ENCODE data around the gene RPL28.
"Not testable (repeated sequence)": the region's sequence is repeated elsewhere in the genome, so short reads cannot be mapped to it uniquely, and the experiment has no call there.

Gene RPL28

DNA sequence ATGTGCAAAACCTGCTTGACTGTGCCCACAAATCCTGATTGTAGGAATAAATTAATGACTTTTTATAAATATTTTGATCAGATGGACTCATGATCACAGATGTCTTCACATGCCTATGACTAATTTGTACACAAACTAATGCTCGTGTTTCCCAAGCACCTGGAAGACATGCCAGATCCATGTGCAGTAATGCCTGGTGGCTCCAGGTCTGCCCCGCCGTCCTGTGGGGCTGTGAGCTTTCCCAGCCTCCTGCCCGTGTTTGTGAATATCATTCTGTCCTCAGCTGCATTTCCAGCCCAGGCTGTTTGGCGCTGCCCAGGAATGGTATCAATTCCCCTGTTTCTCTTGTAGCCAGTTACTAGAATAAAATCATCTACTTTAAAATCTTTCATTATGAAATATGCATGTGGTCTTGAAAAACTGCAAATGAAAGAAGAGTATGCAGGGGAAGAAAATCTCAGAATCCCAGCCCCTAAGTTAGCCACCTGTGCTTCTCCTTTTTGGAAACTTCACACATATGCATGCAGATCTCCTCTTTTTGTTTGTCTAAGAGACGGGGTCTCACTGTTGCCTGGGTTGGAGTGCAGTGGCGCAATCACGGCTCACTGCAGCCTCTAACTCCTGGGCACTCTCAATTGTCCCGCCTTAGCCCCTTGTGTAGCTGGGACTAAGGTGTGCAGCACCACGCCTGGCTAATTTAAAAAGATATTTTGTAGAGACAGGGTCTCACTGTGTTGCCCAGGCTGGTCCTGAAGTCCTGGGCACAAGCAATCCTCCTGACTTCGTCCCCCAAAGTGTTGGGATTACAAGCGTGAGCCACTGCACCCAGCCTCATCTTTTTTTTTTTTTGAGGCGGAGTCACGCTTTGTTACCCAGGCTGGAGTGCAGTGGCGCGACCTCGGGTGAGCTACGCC is 6.2 kb downstream of the RPL28 start:
- peaks cover 40% of the 10 kb centered on the region for H3K4me1 Mint-ChIP-seq
- DNase-seq (ENCODE audit: low spot score in 2 of 2) (no peak), ATAC-seq (no peak)
- H3K4me3 Mint-ChIP-seq = no peak overlapping the region
- H3K9me3 Mint-ChIP-seq = no peaks in the 10 kb centered on the region
- H3K36me3 Mint-ChIP-seq = peaks cover 65% of the 10 kb centered on the region
- no peak overlapping the region for H3K27ac Mint-ChIP-seq

DNA sequence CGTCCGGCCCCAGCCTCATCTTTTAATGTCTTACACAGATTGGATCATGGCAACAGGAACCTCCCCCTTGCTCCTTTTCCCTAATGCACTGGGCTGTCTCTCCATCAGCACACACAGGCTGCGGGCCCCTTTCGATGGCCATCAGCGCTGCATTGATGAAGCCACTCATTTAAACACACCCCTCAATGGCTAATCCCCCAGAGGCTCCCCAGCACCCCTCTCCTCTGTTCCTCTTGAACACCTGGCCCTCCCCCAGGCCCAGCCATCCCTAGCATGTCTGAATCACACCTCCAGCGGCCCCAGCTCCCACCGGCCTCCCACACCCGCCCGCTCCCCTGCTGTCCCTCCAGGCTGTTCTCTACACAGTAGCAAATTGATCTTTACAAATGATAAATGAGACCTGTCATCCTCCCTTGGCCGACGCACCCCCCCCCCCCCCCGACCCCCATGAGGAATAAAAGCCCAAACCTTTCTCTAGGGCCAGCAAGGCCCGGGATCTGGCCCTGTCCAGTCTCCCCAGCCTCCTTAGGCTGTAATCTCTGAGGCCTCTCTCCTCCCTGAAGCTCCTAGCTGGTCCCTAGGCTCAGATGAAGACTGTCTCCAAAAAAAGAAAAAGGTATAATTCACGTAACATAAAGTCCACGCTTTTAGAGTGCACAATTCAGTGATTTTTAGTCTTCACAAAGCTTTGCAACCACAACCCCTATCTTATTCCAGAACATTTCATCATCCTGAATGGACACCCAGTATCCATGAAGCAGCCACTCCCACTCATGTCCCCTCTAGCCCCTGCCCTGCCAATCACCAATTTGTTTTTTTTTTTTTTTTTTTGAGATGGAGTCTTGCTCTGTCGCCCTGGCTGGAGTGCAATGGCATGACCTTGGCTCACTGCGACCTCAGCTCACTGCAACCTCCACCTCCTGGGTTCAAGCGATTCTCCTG is 7.4 kb downstream of the RPL28 start:
- ATAC-seq = no peak

GRCh38 chr19:55398200-55398925 is 12.6 kb downstream of the RPL28 start:
- H3K4me3 Mint-ChIP-seq = peak overlapping the region; percentile 39
- ATAC-seq = peak; percentile 75

More for the DNA sequence above, 7.4 kb downstream of the RPL28 start:
- no peak for DNase-seq (ENCODE audit: low spot score in 2 of 2)
- Mint-ChIP-seq H3K4me1 (peaks cover 32% of the 10 kb centered on the region), H3K9me3 (no peaks in the 10 kb centered on the region), H3K27ac (no peak overlapping the region), H3K4me3 (no peak overlapping the region), H3K36me3 (peaks cover 54% of the 10 kb centered on the region)

DNA sequence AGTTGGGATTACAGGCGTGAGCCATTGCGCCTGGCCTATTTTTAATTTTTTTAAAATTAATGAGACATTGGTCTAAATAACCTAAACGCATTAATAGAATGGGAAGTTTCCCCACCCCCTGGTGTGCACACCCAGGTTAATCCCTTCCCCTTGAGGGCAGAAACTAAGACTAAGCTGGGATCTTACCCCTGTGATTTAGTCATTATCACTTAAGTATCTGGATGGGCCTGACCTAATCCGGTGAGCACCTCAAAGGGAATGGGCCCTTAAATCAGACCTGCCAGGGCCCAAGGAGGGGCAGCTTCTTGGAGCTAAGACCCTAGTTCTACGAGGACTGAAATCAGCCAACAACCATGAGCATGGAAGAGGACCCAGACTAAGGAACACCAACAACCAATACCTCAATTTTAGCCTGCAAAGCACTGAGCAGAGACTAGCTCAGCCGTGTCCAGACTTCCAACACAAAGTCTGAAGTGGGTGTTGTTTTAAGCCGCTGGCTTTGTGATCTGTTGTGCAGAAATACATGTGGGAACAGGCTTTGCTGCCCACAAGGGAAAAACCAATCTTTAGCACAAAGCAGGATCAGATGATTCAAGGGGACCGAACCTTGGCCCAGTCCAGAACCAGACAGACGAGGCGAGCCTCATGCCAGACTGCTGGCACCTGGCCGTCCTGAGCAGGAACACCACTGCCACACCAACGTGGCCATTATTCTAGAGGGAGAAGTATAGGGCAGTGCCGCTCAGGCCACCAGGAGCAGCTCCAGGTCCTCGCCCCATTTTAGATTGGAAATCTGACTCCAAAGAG is 14.8 kb downstream of the RPL28 start:
- Mint-ChIP-seq H3K27ac (no peak overlapping the region), H3K36me3 (peaks cover 69% of the 10 kb centered on the region), H3K4me3 (no peak overlapping the region), H3K4me1 (peaks cover 27% of the 10 kb centered on the region), H3K9me3 (no peaks in the 10 kb centered on the region)
- no peak for ATAC-seq
- no peak for DNase-seq (ENCODE audit: low spot score in 2 of 2)

More at GRCh38 chr19:55398200-55398925, 12.6 kb downstream of the RPL28 start:
- Mint-ChIP-seq H3K27ac (peak overlapping the region; percentile 50), H3K9me3 (no peaks in the 10 kb centered on the region), H3K36me3 (peaks cover 50% of the 10 kb centered on the region), H3K4me1 (peaks cover 23% of the 10 kb centered on the region)
- DNase-seq (ENCODE audit: low spot score in 2 of 2) = no peak

DNA sequence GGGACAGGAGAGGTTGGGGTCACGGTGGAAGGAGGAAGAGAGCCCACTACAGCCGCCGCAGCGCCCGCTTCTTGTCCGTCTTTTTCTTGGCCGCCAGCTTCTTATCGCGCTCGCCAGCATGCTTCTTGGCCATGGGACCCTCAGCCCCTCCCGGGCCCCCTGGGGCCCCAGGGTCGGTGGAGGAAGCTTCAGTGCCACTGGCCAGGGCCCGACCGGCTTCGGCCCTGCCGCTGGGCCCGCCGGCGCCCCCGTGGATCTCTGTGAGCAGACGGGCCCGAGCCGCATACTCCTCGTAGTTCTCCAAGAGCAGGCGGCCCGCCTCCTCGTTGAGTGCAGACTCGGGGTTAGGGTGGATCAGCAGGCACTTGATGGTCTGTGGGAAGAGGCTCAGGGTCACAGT is 15.7 kb downstream of the RPL28 start:
- peaks cover 36% of the 10 kb centered on the region for H3K4me1 Mint-ChIP-seq
- ATAC-seq; H3K27ac Mint-ChIP-seq; H3K9me3 Mint-ChIP-seq; DNase-seq (ENCODE audit: low spot score in 2 of 2); H3K4me3 Mint-ChIP-seq: not testable (repeated sequence)
- peaks cover 79% of the 10 kb centered on the region for H3K36me3 Mint-ChIP-seq

GRCh38 chr19:55402509-55402908 is 16.8 kb downstream of the RPL28 start:
- Mint-ChIP-seq H3K4me1 (peaks cover 43% of the 10 kb centered on the region), H3K9me3 (no peaks in the 10 kb centered on the region), H3K4me3 (no peak overlapping the region), H3K36me3 (peaks cover 90% of the 10 kb centered on the region), H3K27ac (no peak overlapping the region)
- no peak for DNase-seq (ENCODE audit: low spot score in 2 of 2)
- ATAC-seq = no peak

- peak overlapping the region; percentile 87 for H3K4me3 Mint-ChIP-seq
- H3K4me1 Mint-ChIP-seq = peaks cover 37% of the 10 kb centered on the region
- H3K9me3 Mint-ChIP-seq = no peaks in the 10 kb centered on the region
- DNase-seq (ENCODE audit: low spot score in 2 of 2) (no peak), ATAC-seq (no peak)
- H3K27ac Mint-ChIP-seq = peak overlapping the region; percentile 99
- peaks cover 77% of the 10 kb centered on the region for H3K36me3 Mint-ChIP-seq
These were observed 19.9 kb downstream of the RPL28 start for GRCh38 chr19:55405638-55406037.

DNA sequence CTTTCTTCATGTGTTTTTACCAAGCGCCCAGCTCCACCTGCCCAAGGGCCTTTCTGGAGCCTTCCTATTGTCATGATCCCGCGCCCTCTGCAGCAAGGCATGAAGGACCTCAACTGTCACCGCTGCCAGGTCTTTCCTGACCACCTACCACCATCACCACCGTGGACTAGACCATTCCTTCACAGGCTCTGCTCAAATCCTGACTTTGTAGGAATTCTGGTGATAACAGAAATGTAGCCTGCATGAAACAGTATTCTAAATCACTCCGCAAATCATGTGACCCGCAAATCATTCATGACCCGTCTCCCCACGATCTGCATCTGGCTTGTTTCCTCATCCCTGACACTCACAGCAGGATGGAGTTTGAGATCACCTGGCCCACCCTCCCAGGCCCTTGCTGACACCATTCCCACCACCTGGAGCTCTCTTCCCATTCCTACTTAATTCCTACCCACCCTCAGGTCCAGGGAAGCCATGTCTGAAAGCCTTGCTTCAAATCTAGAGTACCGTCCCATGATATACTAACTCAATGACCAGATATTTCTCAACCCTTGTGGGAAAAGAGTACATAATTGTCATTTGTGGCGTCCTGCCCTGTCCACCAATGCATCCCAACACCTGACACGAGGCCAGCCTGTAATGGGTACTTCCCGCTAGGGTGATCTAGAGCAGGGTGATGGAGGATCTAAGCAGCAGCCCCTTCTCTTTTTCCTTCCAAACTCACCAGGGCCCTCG is 20.5 kb downstream of the RPL28 start:
- no peaks in the 10 kb centered on the region for H3K9me3 Mint-ChIP-seq
- peaks cover 37% of the 10 kb centered on the region for H3K4me1 Mint-ChIP-seq
- ATAC-seq = no peak
- H3K27ac Mint-ChIP-seq = peak overlapping the region; percentile 99
- no peak for DNase-seq (ENCODE audit: low spot score in 2 of 2)
- H3K4me3 Mint-ChIP-seq = peak overlapping the region; percentile 87
- H3K36me3 Mint-ChIP-seq = peaks cover 71% of the 10 kb centered on the region

GRCh38 chr19:55406826-55407549 is 21.3 kb downstream of the RPL28 start:
- ATAC-seq (peak; percentile 2), DNase-seq (ENCODE audit: low spot score in 2 of 2) (no peak)
- H3K27ac Mint-ChIP-seq = peak overlapping the region; percentile 99
- H3K36me3 Mint-ChIP-seq = peaks cover 66% of the 10 kb centered on the region
- H3K4me1 Mint-ChIP-seq = peaks cover 37% of the 10 kb centered on the region
- H3K9me3 Mint-ChIP-seq = no peaks in the 10 kb centered on the region
- peak overlapping the region; percentile 87 for H3K4me3 Mint-ChIP-seq

DNA sequence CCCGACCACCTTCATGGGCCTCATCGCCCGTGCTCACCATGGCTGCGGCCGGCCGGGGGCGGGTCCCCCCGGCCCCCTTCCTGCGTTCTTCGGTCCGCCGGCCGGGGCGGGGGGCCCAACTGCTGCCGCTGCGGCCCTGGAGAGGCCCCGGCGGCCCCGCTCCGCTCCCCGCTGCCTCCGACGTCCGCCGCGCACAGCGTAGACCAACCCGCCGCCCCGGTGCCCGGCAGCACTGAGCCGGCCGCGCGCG is 21.7 kb downstream of the RPL28 start, which contains the start of gene UBE2S:
UBE2S (minus strand) TSS at position 239 of the 250 bp plus-strand sequence; CDS start at position 40, 199 bp downstream.
- Mint-ChIP-seq H3K27ac (peak within 1 kb of the TSS; percentile 99), H3K4me1 (peaks cover 37% of the 10 kb centered on the region), H3K36me3 (peaks cover 61% of the 10 kb centered on the region), H3K4me3 (peak within 1 kb of the TSS; percentile 87)
- not testable (repeated sequence) for DNase-seq (ENCODE audit: low spot score in 2 of 2); ATAC-seq; H3K9me3 Mint-ChIP-seq

GRCh38 chr19:55407800-55408532 is 22.2 kb downstream of the RPL28 start:
- peak; percentile 95 to 98 for DNase-seq (ENCODE audit: low spot score in 2 of 2)
- Mint-ChIP-seq H3K27ac (peak overlapping the region; percentile 99), H3K4me1 (peaks cover 34% of the 10 kb centered on the region), H3K4me3 (peak overlapping the region; percentile 87), H3K9me3 (no peaks in the 10 kb centered on the region), H3K36me3 (peaks cover 56% of the 10 kb centered on the region)
- peak; percentile 94 for ATAC-seq

DNA sequence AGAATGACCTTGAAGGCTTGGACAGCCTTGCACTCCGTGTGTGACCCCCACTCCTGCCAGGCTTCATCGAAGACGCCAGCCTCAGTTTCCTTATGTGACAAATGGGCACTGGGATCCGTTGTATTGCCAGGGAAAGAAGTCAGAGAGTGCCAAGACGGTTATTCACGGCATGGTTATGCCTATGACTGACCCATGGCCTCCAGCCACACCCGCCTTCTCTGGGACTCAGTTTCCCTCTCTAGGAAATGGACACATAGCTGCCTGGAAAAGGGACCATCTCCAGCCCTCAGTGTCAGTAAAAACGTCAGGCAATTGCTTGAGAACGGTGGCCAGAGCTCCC is 22.8 kb downstream of the RPL28 start:
- peaks cover 51% of the 10 kb centered on the region for H3K36me3 Mint-ChIP-seq

DNA sequence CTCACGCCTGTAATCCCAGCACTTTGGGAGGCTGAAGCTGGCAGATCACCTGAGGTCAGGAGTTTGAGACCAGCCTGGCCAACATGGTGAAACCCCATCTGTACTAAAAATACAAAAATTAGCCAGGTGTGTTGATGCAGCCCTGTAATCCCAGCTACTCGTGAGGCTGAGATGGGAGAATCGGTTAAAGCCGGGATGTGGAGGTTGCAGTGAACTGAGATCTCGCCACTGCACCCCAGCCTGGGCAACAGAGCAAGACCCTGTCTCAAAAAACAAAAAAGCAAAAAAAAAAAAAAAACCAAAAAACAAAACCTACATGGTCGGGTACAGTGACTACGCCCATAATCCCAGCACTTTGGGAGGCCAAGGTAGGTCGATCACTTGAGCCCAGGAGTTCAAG is 23.4 kb downstream of the RPL28 start:
- not testable (repeated sequence) for DNase-seq (ENCODE audit: low spot score in 2 of 2); ATAC-seq; H3K9me3 Mint-ChIP-seq
- peak overlapping the region; percentile 87 for H3K4me3 Mint-ChIP-seq
- peak overlapping the region; percentile 99 for H3K27ac Mint-ChIP-seq
- peaks cover 29% of the 10 kb centered on the region for H3K4me1 Mint-ChIP-seq
- peaks cover 44% of the 10 kb centered on the region for H3K36me3 Mint-ChIP-seq

More for the DNA sequence above, 22.8 kb downstream of the RPL28 start:
- Mint-ChIP-seq H3K4me3 (peak overlapping the region; percentile 87), H3K4me1 (peaks cover 29% of the 10 kb centered on the region), H3K9me3 (no peaks in the 10 kb centered on the region), H3K27ac (peak overlapping the region; percentile 99)
- ATAC-seq (no peak), DNase-seq (ENCODE audit: low spot score in 2 of 2) (no peak)
